ENCODE results near the gene PLA2G5. TPM values are rescaled to one million over a fixed set of nuclear protein-coding genes. Genes with fewer than 3 reads are reported as not detected.

Gene PLA2G5
- total and polyA plus RNA-seq, 2 of the 4 experiments (the other 2 are of a cell fraction), result not detected

DNA sequence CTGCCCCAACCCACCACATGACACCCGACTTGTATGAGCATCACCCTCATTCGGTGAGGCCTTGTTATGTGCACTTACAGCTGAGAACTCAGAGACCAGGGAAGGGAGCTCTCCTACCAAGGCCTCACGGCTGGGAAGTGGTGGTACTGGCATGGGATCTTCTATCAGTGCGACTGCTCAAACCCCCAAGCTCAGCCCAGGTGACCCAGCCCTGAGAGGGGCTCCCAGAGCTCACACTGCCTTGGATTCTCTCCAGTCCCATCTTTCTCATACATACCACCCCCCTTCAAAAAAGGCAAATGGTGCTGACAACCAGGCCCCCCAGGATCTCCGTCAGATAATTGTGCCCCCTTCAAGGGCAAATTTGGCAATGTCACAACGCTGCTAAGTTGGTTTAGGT, 68.4 kb downstream of the PLA2G5 start:
- no peak overlapping the region for H3K9ac ChIP-seq (ENCODE audit: low read depth, low read length)
- BruUV-seq (replicated peaks), result no TSS peak
- no peak overlapping the region for H3K23ac ChIP-seq (ENCODE audit: low read depth, low read length)
- H3K27ac ChIP-seq (ENCODE audit: insufficient read depth, low read length), result no peak overlapping the region
- WGBS, 2 experiments (ENCODE audit: extremely low coverage in 2 of 2, insufficient read length in 1 of 2), result no CpG with 5 or more reads among the region's 6 CpGs
- DNase-seq (no peak), ATAC-seq (ENCODE audit: low read depth) (no peak)
- no peak overlapping the region for H3K18ac ChIP-seq (ENCODE audit: low read depth, low read length)
- H3K9me3 ChIP-seq (ENCODE audit: control insufficient read depth, insufficient read depth, low read length), result no peaks in the 10 kb centered on the region
- no peak overlapping the region for H3K4ac ChIP-seq (ENCODE audit: low read depth, low read length)
- H2BK120ac ChIP-seq (ENCODE audit: low read depth, low read length), result no peak overlapping the region
- no peak overlapping the region for H3K4me2 ChIP-seq (ENCODE audit: low read depth, low read length)
- H4K8ac ChIP-seq (ENCODE audit: low read depth in 2 of 2, low read length in 2 of 2), result no peak overlapping the region
- no peak overlapping the region for H2BK15ac ChIP-seq (ENCODE audit: low read depth, low read length)
- intact Hi-C loops (cut with micrococcal nuclease) (no loop called here), in situ Hi-C loops (cut with MboI; ENCODE audit: low sequenced_read_pairs) (no loop called here), dilution Hi-C loops (cut with HindIII; ENCODE audit: low sequenced_read_pairs, unreplicated experiment) (no loop called here)
- no peak overlapping the region for H4K91ac ChIP-seq (ENCODE audit: insufficient read depth, low read depth, low read length)
- H2AFZ ChIP-seq (replicated peaks; ENCODE audit: low read length, poor library complexity), result no peak overlapping the region
- H3K4me1 ChIP-seq (ENCODE audit: control insufficient read depth, insufficient read depth, low read length), result no peaks in the 10 kb centered on the region
- ChIA-PET POLR2A (ENCODE audit: unreplicated experiment) (no interaction called here), CTCF (no interaction called here)
- H2BK5ac ChIP-seq (ENCODE audit: low read depth, low read length, poor library complexity, severe bottlenecking), result no peak overlapping the region
- H3K56ac ChIP-seq (ENCODE audit: extremely low read depth, insufficient read depth, low read length), result no peak overlapping the region
- H3K9me1 ChIP-seq (ENCODE audit: insufficient read depth, low read length), result 0 out of 2 replicates have a peak, but pooled peaks cover 3% of the 10 kb centered on the region
- H3K79me1 ChIP-seq (ENCODE audit: low read depth in 1 of 2, low read length in 2 of 2), result no peaks in the 10 kb centered on the region
- H2AK5ac ChIP-seq (ENCODE audit: low read depth, low read length), result no peak overlapping the region
- H2AK9ac ChIP-seq (replicated peaks; ENCODE audit: low read depth, low read length, poor library complexity), result no peak overlapping the region
- peaks cover 13% of the 10 kb centered on the region for H3K27me3 ChIP-seq (ENCODE audit: control insufficient read depth, insufficient read depth, low read length)
- no peaks in the 10 kb centered on the region for H3K36me3 ChIP-seq (ENCODE audit: control insufficient read depth, insufficient read depth, low read length)
- no peaks in the 10 kb centered on the region; the same call in 1 of the 2 replicates for H4K20me1 ChIP-seq (ENCODE audit: insufficient read depth, low read length)
- no peak overlapping the region for H3K4me3 ChIP-seq (ENCODE audit: insufficient read depth, low read depth, low read length)
- H2BK20ac ChIP-seq (ENCODE audit: low read depth, low read length), result no peak overlapping the region
- H3K14ac ChIP-seq (replicated peaks; ENCODE audit: low read depth, low read length), result no peak overlapping the region
- TF ChIP-seq CHD1 (IDR thresholded peaks at IDR 0.05; ENCODE audit: low read depth, low read length) (no peak), BHLHE40 (IDR thresholded peaks at IDR 0.05; ENCODE audit: low read depth, low read length) (no peak), SMC3 (IDR thresholded peaks at IDR 0.05; ENCODE audit: low read depth, low read length) (no peak), MAFK (IDR thresholded peaks at IDR 0.05; ENCODE audit: low read depth, low read length) (no peak), NFE2L2 (IDR thresholded peaks at IDR 0.05; ENCODE audit: low read depth, low read length) (no peak), RFX5 (IDR thresholded peaks at IDR 0.05; ENCODE audit: low read depth, low read length) (no peak), POLR2A (IDR thresholded peaks at IDR 0.05; ENCODE audit: low read depth, low read length) (no peak), FOS (IDR thresholded peaks at IDR 0.05; ENCODE audit: low read depth, low read length) (no peak), RAD21 (IDR thresholded peaks at IDR 0.05; ENCODE audit: low read length) (no peak), MXI1 (IDR thresholded peaks at IDR 0.05; ENCODE audit: borderline replicate concordance, low read depth, low read length) (no peak), CEBPB (IDR thresholded peaks at IDR 0.05; ENCODE audit: low read depth, low read length) (no peak), RCOR1 (IDR thresholded peaks at IDR 0.05; ENCODE audit: insufficient replicate concordance, low read length) (no peak), MAZ (IDR thresholded peaks at IDR 0.05; ENCODE audit: borderline replicate concordance, low read depth, low read length) (no peak)
- TF ChIP-seq, protein P1, sequence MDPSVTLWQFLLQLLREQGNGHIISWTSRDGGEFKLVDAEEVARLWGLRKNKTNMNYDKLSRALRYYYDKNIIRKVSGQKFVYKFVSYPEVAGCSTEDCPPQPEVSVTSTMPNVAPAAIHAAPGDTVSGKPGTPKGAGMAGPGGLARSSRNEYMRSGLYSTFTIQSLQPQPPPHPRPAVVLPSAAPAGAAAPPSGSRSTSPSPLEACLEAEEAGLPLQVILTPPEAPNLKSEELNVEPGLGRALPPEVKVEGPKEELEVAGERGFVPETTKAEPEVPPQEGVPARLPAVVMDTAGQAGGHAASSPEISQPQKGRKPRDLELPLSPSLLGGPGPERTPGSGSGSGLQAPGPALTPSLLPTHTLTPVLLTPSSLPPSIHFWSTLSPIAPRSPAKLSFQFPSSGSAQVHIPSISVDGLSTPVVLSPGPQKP (IDR thresholded peaks at IDR 0.05; ENCODE audit: borderline replicate concordance, low read depth, low read length), result no peak
- TF ChIP-seq, protein P2, sequence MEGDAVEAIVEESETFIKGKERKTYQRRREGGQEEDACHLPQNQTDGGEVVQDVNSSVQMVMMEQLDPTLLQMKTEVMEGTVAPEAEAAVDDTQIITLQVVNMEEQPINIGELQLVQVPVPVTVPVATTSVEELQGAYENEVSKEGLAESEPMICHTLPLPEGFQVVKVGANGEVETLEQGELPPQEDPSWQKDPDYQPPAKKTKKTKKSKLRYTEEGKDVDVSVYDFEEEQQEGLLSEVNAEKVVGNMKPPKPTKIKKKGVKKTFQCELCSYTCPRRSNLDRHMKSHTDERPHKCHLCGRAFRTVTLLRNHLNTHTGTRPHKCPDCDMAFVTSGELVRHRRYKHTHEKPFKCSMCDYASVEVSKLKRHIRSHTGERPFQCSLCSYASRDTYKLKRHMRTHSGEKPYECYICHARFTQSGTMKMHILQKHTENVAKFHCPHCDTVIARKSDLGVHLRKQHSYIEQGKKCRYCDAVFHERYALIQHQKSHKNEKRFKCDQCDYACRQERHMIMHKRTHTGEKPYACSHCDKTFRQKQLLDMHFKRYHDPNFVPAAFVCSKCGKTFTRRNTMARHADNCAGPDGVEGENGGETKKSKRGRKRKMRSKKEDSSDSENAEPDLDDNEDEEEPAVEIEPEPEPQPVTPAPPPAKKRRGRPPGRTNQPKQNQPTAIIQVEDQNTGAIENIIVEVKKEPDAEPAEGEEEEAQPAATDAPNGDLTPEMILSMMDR (conservative IDR thresholded peaks at IDR 0.05; ENCODE audit: low read depth, low read length), result no peak
- TF ChIP-seq, protein P3, sequence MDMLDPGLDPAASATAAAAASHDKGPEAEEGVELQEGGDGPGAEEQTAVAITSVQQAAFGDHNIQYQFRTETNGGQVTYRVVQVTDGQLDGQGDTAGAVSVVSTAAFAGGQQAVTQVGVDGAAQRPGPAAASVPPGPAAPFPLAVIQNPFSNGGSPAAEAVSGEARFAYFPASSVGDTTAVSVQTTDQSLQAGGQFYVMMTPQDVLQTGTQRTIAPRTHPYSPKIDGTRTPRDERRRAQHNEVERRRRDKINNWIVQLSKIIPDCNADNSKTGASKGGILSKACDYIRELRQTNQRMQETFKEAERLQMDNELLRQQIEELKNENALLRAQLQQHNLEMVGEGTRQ (IDR thresholded peaks at IDR 0.05; ENCODE audit: low read depth, low read length), result no peak
- no peak overlapping the region for H4K5ac ChIP-seq (ENCODE audit: low read depth, low read length)

Data from IMR-90 (cell line).